Activated naive CD8-positive, alpha-beta T cell treated with anti-CD3 and anti-CD28 coated beads, Interleukin-2, amount 50 U/mL, for 16 hours (primary cell): ENCODE data around the gene TSKU.
"Not testable (repeated sequence)": the region's sequence is repeated elsewhere in the genome, so short reads cannot be mapped to it uniquely, and the experiment has no call there.

Source experiments
- DNase-seq: peaks from one replicate; pipeline ENCODE4 v3.0.0-alpha.2; 2020; ENCODE audit warnings: low read depth, low spot score

Gene TSKU, protein sequence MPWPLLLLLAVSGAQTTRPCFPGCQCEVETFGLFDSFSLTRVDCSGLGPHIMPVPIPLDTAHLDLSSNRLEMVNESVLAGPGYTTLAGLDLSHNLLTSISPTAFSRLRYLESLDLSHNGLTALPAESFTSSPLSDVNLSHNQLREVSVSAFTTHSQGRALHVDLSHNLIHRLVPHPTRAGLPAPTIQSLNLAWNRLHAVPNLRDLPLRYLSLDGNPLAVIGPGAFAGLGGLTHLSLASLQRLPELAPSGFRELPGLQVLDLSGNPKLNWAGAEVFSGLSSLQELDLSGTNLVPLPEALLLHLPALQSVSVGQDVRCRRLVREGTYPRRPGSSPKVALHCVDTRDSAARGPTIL

DNA sequence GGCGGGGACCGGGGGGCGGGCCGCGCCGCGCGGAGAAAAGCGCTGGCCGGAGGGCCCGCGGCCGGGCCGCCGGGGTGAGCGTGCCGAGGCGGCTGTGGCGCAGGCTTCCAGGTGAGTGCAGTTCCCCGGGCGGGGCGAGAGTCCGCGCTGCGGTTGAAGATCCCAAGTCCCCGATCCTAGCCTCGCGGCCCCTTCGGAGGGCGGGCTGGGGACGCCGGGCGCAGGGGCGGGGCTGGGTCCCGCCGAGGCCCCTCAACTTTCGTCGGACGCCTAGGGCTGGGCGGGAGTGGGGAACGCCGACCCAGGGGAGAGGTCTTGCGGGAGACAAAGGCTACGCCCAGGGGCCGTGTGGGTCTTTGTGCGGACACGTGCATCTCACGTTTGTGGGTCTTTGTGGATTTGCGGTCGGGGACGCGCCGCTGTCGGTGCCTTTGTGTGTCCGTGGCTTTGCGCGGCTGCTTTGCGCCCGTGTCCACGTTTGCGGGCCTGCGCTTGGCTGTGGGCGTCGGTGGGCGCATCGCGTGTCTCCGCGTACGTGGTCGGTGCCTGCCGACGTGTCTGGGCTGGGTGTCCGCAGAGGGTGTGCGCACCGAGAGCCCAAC, at the start of gene TSKU:
TSS of gene TSKU (plus strand) at position 63 of the 602 bp plus-strand sequence. CDS start 12,261 bp downstream, outside the sequence.
- no peak for DNase-seq

- DNase-seq = not testable (repeated sequence)
Observed at GRCh38 chr11:76733906-76734305, 49.2 kb upstream of the TSKU start.

DNA sequence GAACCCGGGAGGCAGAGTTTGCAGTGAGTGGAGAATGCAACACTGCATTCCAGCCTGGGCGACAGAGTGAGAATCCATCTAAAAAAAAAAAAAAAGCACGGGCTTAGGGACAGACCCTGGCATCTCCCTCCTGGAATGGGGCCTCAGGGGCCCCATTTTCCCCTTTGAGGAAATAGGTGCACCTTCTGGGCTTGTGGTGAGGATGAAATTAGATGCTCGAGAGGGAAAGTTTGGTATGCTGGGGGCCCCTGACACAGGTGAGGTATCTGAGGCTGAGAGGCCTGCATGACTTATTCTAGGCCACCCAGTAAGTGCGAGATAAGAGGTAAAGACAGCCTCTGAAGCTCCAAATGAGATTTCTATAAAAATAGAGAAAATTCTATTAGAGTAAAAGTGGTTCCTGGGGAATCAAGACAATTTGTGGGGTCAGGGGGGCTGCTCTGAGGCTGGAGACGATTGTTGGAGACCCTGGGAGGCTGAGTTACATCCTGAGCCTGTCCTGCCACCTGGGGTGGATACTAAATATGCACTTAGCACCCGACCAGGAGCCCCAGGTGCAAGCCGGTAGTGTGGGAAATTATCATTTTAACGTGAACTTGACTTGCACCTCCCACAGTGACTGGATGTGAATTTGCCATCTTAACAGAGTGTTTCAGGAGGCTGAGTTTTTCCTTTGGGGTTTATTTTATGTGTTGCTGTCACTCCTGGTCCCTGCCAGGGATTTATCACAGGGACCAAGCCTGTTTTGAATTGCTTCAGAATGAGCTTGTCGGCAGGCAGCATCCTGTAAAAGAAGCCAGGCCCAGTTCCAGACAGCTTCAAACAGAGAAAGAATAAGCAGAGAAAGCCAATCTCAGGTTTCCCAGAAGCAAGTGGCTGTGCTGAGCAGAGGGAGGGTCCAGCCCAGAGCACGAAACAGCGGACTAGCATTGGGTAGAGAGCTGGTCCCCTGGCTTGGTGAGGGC, 48.4 kb upstream of the TSKU start:
- no peak for DNase-seq

DNA sequence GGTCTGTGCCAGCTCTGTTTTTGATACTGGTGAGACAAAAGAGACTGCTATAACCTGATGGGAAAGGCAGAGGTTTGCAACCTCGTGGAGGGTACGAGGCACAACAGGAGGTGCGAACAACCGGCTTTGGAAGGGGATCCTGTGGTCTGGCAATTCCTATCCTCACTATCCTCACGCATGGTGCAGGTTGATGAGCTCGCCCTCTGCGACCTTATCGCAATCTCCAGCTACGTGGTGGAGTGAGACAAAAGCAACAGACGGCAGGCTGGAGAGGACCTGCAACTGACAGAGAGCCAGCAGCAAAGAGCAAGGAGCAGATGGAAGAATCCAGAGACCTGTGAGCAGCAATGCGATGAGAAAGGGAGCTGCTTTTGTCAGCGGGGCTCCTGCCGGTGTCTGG, 47.3 kb upstream of the TSKU start:
- no peak for DNase-seq

DNA sequence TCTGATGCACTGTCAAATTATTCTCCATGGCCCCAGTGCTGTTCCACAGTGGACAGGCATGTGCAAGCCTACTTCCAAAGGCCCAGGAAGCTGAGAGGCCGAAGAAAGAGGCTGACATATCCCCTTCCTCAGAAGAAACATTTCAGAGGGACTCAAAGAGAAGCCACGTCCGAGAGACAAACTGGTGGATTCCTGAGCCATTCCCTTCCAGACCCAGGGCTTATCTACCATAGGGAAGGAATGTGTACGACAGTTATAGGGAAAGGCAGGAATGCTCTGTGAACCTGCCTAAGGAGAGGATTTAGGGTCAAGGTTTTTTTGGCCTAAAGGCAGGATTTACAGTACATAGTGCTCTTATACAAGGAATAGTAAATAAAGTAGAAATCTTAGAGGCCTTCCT, 46.9 kb upstream of the TSKU start:
- DNase-seq = no peak

- no peak for DNase-seq
Observed at GRCh38 chr11:76736773-76737495, 46.2 kb upstream of the TSKU start.

- no peak for DNase-seq
Observed at GRCh38 chr11:76738618-76739240, 44.4 kb upstream of the TSKU start.

GRCh38 chr11:76739798-76740197, 43.4 kb upstream of the TSKU start:
- no peak for DNase-seq

GRCh38 chr11:76740772-76741171, 42.4 kb upstream of the TSKU start:
- no peak for DNase-seq

GRCh38 chr11:76742902-76743301, 40.3 kb upstream of the TSKU start:
- DNase-seq = no peak

DNA sequence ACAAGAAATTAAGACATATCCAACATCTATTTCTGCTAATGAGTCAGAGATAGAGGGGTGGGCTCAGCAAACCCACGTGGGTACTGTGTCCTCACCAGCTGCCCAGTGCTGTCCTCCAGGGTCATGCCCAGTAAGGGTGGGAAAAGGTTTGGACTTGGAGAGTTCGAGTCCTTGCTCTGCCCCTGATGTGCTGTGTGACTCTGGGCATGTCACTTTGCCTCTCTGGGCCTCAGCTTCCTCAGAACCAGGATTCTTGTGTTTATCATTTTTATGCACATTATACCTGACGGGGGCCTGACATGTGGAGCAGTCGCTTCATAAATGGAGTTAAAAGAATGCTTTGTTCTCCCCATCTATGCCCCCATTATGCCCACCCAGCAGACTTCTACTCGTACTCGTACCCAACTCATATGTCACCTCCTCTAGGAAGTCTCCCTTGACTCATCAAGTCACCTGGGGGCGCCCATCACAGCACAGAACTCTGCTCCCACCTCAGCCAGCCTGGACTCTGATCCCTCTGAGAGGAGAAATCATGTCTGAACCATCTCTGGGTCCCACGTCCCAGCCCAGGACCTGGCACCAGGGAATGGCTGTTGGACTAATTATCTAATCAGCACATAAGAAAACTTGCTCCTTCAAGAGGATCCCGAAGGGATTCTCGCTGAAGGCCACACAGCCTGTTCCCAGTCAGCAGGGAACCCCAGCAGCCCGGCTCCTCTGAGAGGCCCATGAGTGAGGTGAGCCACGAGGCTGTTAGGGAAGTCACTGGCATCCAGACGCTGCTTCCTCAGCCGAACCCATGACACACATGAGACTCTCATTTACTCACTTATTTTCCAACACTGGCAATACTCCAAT, 38.7 kb upstream of the TSKU start:
- no peak for DNase-seq

DNA sequence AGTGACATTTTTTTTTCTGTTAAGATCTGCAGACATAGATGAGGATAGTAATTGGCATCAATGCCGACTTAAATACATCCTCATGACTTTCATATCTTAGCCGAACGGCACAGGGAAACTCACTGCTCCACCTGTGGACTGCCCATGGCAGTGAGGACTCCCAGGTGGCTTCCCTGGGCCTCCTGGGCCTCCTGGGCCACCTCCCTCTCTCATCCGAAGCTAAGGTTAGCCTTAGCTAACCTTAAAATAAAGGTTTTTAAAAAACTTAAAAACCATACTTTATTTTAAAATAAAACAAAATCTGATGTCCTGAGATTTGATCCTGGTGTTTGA, 38.1 kb upstream of the TSKU start:
- DNase-seq = no peak

DNA sequence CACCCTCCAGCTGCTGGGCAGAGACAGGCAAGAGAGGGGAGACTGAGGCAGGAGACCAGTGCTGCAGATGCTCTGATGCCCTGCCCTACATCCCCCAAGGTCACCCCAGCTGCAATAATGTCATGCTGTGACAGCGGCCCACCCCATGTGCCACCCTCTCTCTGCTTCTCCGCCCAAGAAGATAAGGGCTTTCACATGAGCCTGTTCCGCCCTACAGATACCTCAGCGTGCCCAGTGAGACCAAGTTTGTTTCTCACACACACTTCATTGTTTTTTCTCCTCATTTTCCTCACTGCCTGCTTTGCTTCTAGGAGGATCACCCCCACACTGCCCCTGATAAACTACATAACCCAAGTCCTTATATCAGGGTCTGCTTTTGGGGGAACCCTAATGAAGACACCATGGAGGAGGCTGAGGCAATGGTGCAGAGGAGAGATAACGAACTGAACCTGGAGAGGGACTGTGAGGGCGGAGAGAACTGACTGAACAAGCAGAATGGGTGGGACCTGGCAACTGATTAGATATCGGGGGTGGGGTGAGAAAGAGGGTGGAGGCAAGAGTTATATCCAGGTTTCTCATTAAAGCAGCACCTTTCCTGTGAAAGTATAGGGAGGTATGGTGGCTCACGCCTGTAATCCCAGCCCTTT, 37.5 kb upstream of the TSKU start:
- no peak for DNase-seq

DNA sequence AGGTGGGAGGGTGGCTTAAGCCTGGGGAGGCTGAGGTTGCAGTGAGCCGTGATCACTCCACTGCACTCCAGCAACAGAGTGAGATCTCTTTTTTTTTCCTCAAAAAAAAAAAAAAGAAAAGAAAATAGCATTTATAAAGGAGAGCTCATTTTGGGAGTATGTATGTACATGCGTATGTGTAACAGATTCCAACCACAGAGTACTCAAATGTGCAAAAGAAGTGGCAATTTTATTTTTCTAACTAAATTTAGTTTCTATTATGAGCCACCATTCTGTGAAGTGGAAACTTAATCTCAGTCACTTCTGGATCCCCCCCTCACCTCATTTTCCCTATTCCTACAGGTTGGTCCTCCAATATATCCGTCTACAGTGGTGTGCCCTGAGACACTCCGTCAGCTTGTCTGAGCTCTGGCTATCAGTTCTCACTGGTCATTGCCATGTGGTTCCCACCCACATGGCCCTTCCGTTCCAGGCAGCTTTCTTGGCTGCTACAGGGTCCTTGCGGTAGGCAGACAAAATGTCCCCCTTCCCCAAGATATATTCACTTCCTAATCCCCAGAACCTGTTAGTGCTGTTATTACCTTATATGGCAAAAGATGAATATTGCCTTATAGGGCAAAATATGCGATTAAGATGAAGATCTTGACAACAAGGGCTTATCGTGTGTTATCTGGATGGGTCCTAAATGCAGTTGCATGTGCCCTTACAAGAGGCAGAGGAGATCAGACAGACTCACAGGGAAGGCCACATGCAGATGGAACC, 35.8 kb upstream of the TSKU start:
- DNase-seq = no peak

- no peak for DNase-seq
Observed at GRCh38 chr11:76747915-76748860, 35.0 kb upstream of the TSKU start.

DNA sequence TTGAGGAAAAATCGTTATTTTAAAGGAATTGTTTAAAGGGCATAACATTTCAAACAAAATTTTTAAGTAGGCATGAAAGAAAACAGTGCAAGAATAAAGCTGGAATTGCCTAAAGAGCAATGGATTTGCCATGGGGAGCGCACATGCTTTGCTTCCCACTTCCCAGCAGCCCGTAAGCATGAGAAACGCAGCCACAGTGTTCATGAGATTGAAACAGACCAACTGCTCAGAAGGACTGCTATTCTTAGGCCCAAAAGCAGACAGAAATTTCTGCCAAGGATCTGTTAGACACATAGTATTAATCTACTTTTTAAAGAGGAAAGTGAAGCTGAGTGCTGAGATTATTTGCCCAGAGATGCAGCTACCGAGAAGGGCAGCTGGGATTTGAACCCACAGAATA, 34.2 kb upstream of the TSKU start:
- no peak for DNase-seq

GRCh38 chr11:76750067-76750466, 33.1 kb upstream of the TSKU start:
- DNase-seq = no peak

GRCh38 chr11:76750746-76751145, 32.4 kb upstream of the TSKU start:
- no peak for DNase-seq
